ENCODE data around the gene ANKRD13B. TPM values are rescaled to one million over a fixed set of nuclear protein-coding genes. Genes with fewer than 3 reads are reported as not detected.

Gene ANKRD13B
- total RNA-seq, 1 experiment from 2014 or later = 17.9 TPM

DNA sequence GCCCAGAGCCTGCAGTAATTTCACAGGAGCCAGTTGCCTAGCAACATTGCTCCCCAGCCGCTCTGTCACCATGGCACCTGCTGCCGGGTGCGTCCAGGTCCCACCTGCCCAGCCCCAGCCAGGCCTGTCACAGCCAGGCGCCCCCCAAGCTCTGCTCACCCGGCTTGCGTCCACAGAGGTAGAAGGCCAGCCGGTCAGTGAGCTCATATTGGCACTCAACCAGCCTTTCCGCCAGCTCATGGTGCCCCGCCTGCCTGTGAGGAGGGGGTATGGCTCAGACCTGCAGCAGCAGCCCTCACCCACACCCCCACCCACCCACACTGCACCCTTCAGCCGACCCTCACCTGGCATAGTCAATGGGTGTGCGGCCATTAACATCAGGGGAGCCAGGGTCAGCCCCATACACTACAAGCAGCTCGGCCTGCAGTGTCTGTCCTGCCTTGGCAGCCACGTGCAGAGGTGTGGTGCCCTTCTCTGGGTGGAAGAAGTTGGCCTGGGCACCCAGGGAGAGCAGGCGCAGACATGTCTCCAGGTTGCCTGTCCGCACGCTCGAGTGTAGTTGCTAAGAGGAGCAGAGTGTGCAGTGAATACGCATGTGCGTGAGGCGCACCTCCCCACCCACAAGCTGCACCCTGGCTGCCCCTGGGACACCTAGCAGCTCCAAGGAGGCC is 11.2 kb upstream of the ANKRD13B start:
- no peak for DNase-seq (ENCODE audit: low read depth)

DNA sequence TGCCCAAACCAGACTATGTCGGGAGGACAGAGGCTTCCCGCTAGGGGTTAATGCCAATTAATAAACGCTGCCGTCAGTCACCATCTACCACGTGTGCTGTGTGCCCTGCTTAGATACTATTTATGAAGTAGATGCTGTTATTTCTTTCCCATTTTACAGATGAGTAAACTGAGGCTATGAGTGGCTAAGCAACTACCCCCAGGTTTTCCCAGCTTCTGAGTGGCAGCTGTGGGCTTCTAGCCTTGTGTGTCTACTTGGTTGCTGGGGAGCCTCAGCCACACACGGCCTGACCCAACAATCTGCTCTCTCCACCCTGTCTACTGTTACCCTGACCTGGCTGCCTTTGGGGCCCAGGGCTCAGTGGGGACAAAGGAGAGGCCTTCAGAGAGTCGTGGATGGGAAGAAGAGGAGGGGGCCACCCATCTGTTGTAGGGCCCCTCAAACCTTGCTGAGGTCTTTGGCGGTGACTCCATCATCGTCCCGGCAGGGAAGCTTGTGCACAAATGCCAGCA is 10.6 kb upstream of the ANKRD13B start:
- DNase-seq (ENCODE audit: low read depth) = no peak

- DNase-seq (ENCODE audit: low read depth) = no peak
These were observed 10.2 kb upstream of the ANKRD13B start for GRCh38 chr17:29582772-29583171.

DNA sequence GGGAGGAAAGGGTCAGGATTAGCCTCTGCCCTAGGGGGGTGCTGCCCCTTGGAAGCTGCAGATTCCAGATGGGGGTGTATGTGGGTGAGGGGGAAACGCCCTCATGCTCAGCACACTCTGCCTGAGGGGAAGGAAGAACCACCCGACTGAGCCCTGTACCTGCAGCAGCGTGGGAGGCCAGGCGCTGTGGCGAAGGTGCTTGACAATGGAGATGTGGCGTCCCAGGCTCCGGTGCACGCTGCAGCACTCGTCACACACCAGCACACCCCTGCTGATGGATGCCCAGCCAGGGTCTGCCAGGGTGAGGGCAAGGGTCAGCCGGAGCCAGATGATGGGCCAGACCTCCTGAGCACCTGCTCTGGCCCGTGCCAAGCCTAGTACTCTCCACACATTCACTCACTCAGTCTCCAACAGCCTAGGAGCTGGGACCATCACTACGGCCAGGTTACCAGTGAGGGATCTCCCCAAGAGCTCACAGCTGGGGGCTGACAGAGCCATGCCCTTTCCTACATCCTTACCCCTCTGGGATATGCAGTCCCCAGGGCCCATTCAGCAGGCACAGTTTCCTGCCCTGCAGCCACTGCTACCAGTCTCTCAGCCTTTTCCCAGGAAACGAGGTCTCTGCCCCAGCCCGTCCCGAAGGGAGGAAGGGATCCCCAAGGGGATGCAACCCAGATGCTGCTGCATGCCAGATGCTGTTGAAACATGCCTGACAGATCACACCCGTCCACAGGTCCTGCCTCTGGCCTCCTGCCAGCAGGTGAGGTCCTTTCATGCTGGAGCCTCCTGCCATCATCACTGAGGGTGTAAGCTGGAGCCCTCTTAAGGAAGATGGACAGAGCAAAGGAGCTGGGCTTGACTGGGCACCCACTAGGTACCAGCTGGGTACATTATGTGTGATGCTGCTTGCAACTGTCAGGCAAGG is 9.3 kb upstream of the ANKRD13B start:
- no peak for DNase-seq (ENCODE audit: low read depth)

DNA sequence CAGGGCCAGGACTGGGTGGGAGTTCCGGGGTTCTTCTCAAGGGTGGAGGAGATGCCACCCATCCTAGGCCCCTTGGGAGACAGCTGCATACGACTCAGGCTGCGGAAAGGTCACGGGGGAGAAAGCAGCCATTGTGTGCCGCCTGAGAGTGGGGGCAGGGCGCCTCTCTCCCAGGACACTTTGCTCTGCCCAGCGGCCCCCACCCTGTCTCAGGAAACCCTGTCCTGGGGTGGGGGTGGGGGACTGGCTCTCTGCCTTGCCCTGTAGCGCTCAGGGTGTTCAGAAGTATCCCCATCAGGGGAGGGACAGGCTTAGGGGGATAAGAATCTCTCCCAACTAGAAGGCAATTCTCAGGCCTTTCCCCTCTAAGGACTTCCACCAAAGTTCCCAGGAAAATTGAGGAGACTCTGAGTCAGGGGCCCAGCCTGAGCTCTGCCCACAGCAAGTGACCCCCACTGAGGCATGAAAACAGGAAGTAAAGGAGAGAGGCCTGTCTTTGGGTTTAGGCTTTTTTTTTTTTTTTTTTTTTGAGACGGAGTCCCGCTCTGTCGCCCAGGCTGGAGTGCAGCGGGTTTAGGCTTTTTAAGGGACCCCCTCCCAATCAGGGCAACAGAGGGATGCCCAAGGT is 8.4 kb upstream of the ANKRD13B start:
- peak; percentile 39 for DNase-seq (ENCODE audit: low read depth)

- DNase-seq (ENCODE audit: low read depth) = peak; percentile 84
These were observed 7.7 kb upstream of the ANKRD13B start for GRCh38 chr17:29585080-29585751.

DNA sequence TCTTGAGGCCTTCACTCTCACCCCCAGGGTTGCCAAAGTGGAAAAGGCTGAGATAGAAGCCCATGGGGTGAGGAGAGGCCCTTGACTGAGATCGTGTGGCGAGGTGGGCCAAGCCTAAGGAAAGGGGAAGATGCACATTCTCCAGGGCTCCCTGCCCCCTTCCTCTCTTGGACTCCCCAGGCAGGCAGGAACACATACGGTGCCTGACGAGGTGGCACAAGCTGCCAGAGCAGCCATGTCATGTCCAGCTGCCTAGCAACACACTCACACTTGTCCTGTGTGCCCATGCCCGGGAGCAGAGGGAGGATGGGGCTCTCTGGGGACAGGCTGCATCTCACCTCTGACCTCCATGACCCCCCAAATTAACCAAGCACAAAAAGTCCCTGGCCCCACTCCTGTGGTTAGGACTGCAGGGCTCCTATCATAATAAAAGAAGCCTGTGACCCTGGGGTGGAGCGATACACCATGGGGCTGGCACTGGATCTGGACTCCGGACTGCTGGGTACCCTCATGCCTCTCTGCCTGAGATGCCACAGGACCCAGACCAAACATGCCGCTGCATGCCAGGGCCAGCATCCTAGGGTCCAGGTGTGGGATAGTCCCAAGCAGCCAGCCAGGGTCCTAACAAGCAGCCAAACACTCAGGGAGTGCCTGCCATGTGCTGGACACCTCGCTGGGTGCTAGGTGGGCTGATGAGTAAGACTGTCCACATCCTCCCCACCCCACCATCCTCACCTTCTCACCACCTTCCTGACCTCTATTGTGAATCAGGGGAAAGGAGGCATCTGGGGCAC is 6.1 kb upstream of the ANKRD13B start:
- peak; percentile 58 for DNase-seq (ENCODE audit: low read depth)

- no peak for DNase-seq (ENCODE audit: low read depth)
These were observed 5.3 kb upstream of the ANKRD13B start for GRCh38 chr17:29587591-29587990.

- no peak for DNase-seq (ENCODE audit: low read depth)
These were observed 4.8 kb upstream of the ANKRD13B start for GRCh38 chr17:29588017-29588561.

DNA sequence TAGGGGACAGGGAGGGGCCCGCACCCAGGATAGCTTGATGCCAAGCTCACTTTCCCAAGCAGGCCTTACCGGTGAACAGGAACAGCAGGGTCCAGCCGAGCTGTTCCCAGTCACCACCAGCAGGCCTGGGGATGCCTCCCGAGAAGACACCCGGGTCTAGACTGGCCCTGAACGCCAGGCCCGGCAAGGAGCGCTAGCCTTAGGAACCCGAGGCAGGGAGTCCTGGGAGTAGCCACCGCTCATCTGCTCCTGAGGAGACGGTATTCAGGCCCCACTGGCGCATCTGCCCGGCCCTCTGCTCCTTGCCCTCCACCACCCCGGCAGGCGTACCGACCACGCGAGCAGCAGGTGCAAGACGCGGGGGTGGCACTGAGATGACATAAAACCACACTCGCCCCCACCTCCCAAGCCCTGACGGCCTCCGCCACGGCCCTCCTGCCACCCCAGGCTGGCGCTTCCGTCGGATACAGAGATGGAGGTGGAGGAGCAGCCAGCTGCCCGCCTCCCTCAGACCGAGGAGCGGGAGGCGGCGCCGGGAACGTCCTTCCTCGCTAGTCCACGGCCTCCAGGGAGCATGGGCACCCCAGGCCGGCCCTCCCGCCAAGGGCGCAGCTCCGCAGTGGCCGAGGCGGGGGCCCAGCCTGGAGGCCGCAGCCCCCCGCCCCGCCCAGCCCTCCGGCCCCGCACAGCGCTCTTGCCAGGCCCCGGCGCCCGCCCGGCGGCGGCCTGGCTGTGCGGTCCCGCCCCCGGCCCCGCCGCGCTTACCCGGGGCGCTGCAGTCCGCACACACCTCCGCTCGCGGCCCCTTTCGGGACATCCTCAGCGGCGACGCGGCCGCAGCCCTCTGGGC is 4.1 kb upstream of the ANKRD13B start:
- no peak for DNase-seq (ENCODE audit: low read depth)

DNA sequence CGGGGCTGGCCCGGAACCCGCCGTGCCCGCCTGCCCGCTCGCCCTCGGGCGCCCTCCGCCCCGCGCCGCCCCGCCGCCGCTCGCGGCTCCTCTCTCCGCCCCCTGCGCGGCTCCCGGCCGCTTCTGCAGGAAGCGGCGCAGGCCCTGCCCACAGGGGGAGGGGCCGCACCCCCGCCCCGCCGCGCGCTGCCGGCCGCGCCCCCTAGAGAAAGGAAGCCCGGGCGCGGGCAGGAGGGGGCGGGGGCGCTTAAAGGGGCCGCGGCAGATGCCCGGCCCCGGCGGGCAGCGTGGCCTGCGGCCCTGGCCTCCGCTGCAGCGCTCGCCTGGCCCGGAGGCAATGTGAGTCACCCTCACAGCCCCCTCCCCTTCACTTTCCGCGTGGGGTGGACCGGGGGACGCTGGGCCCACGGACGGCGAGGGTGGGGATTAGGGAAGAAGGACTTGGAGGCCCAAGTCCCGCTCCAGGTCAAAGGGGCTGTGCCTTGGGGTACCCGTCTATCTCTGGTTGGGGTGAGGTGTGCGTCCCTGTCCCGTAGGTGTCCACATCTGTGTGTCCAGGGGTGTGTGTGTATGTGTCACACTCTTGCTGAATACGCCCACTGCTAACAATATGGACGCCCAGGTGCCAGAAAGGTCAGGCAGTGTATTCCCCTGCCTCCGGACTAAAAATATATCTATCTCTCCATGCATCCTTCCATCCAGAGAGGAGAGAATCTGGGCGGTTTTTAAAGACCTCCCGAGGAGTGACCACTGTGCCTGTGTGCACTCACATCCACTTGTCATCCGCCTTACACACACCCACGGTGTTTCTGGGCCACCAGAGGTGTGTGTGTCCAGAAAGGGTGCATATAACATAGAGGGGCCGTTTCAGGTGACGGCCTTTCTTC is 3.2 kb upstream of the ANKRD13B start, which contains the start of gene GIT1:
GIT1 (minus strand) TSS at position 125 of the 887 bp plus-strand sequence. CDS start 270 bp downstream, outside the sequence.
- peak; percentile 82 for DNase-seq (ENCODE audit: low read depth)

GRCh38 chr17:29590411-29591145 is 2.4 kb upstream of the ANKRD13B start:
- peak; percentile 66 for DNase-seq (ENCODE audit: low read depth)

DNA sequence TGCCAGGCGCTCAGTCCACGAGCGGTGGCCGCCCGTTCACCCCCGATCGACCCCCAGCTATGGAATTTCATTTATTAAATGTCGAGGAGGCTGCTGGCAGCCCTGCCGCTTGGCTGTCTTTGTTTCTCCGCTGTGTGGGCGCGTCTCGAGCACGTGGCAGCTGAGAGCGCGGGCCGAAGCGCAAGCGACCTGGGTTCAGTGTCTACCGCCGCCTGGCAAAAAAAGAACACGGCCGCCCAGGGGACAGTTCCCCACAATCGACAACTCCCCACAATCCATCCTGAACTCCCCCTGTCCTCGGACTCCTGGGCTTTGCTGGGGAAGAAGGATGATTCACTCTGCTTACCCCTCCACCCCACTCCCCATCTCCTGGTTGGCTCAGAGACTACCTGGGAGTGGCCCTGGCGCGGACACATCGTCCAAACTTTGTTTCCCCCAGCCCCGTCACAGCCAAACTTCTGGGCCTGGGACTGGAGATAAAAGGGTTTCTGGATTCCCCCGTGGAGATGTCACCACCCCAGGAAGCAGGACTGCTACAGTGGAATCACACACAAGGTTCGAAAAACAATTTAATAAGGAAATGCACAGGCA is 1.7 kb upstream of the ANKRD13B start:
- peak; percentile 83 for DNase-seq (ENCODE audit: low read depth)

GRCh38 chr17:29591737-29592608 is 959 bp upstream of the ANKRD13B start:
- DNase-seq (ENCODE audit: low read depth) = peak; percentile 91

DNA sequence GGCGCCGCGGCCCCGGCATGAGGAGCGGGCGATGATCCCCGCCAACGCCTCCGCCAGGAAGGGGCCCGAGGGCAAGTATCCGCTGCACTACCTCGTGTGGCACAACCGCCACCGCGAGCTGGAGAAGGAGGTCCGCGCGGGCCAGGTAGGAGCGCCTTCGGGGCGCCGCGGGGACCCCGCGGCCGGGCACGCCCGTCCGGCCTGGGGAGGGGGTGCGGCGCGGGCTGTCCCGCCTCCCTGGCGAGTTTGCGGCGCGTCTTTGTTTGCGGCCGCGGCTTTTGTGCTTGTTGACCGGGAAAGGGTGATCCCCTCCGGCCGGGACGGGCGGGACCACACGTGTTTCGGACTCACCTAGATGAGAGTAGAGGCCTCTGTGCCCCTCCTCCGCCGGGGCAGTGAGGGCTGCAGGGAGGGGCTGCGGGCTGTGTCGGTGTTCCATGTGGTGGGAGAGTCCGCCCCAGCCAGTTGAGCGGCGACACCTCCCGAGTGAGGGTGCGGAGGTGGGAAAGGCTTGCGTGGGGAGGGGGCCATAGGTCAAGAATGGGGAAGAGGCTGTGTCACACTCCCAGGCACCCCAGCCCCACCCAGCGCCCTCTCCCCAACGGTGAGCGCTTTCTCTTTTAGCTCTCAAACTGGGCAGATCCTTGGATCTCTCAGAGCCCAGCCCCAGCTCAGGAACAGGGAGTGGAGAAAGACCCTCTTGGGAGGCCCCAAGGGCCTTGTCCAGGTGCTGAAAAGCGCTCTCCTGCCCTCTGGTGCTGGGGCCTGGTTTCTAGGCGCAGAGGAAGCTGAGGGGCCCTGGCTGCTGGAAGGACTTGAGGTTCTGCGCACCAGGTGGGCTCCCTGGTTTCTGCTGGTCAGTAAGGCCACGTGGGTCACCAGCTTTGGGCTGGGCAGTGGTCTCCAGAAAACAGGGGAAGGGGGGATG is 923 bp downstream of the ANKRD13B start:
- DNase-seq (ENCODE audit: low read depth) = no peak

All from HT1080 (cell line).